Myocyte (in vitro differentiated cells): Measurements from ENCODE around the gene VCL. TPM values are rescaled to one million over a fixed set of nuclear protein-coding genes. Genes with fewer than 3 reads are reported as not detected.
"Not testable (repeated sequence)": the region's sequence is repeated elsewhere in the genome, so short reads cannot be mapped to it uniquely, and the experiment has no call there.

ENCODE experiments used
- DNase-seq: peaks from one replicate; pipeline ENCODE4 v3.0.0-alpha.2; 2012; ENCODE audit warnings: low read depth
- total RNA-seq: library from RNA; depleted of rRNA; stranded (reverse); fragments of >200 nt; gene quantifications from 2 replicates; pipeline ENCODE4 v1.2.3, GENCODE V29; 2014

Gene VCL
- total RNA-seq, 1 donor from 2014 or later = 240 TPM

GRCh38 chr10:74103560-74104258, 105.8 kb downstream of the VCL start:
- peak; percentile 19 for DNase-seq

- no peak for DNase-seq
Observed at GRCh38 chr10:74104480-74104879, 106.6 kb downstream of the VCL start.

GRCh38 chr10:74104996-74105395, 107.1 kb downstream of the VCL start:
- no peak for DNase-seq

GRCh38 chr10:74107391-74107790, 109.5 kb downstream of the VCL start:
- DNase-seq = no peak

DNA sequence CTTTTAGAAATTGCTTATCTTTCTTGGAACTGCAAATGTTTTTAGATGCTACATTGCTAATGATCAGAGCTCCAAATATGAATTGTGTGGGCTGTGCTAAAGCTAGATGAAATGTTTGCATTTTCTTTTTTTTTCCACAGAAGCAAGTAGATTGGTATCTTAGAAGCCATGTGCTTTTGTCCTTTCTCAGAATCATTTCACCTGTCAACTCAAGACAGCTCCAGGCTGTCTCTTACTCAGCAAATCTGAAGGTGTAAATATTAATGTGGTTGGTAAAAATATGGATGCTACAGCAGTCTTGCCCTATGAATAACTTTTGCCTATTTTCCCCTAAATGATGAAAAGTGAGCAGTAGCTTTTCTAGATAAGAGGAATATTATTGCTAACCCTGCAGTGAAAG, 111.5 kb downstream of the VCL start:
- no peak for DNase-seq

GRCh38 chr10:74110120-74110519, 112.2 kb downstream of the VCL start:
- no peak for DNase-seq

GRCh38 chr10:74111799-74112198, 113.9 kb downstream of the VCL start:
- DNase-seq = no peak

DNA sequence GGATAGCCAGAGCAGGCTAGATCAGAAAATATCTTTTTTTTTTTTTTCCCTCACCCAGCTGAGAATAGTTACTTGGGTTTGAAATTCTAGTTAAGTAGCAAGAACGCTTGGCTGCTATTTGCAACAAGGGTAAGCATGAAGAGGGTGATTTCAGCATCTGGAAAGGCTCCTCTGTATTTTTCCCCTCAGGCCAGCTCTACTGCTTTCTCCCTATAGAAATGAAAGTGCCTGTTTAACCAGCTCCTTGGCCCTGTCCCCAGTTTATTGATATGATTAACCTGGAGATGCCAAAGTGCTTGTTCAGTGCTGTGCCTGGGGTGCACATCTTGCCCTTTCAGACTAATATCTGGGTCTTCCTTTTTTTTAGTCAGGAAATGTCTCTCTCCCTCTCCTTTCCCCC, 115.6 kb downstream of the VCL start:
- DNase-seq = no peak

DNA sequence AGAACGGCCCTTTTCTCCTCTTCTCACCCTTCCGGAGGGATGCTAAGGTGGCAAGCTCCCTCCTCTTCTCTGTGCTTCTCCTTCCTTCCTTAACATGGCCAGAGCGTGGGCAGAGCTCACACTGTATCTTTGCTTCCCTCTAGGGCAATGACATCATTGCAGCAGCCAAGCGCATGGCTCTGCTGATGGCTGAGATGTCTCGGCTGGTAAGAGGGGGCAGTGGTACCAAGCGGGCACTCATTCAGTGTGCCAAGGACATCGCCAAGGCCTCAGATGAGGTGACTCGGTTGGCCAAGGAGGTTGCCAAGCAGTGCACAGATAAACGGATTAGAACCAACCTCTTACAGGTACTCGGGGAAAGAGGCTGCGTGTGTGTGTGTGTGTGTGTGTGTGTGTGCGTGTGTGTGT, 116.1 kb downstream of the VCL start:
- no peak for DNase-seq

DNA sequence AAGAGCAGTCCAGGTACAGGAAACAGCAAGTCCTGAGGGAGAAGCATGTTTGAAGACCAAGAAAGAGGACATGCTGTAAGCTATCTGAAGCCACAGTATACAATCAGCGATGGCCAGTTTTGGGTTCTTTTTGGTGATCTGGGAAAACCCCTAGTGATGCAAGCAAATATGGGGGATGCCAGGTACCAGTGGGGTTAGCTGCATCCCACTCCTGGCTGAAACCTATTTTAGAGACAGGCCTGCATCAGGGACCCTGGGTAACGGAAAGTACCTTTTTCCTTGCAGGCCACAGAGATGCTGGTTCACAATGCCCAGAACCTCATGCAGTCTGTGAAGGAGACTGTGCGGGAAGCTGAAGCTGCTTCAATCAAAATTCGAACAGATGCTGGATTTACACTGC, 119.8 kb downstream of the VCL start:
- no peak for DNase-seq

- DNase-seq = peak; percentile 28
Observed at GRCh38 chr10:74118804-74119203, 120.9 kb downstream of the VCL start.

DNA sequence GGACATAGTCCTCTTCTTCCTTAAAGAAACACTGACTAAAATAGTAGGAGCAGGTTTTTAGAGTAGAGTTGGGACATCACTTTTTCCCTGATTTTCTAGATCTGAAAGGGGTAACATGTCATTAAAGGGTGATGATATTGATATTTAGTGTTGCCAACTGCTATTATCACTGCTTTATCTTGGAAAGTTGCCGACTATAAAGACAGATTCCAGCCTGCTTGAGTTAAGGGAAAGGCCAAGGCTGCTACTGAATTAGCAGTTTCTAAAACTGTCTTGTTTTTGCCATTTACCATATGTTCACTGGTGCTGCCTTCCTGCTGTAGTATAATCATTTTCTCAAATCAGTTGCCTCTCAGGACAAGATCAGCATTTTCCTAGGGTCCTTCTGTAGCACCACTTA, 123.0 kb downstream of the VCL start:
- DNase-seq = no peak

DNA sequence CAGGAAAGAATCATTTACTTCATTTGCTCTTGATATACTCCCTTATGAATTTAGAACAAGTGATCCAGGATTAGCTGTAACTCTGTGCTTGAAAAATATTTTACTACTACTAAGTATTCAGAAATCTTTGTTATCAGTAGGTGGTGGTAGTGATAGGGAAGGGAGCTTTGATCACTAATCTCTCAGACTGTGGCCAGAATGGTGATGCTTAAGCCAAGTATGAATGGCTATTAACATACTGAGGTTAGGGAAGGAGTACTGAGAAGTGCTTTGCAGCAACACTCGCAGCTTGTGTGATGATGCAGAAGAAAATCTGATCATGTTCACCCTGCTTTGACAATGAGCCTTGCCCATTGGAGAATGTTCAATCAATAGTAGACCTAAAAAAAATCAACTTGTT, 123.5 kb downstream of the VCL start:
- no peak for DNase-seq

DNA sequence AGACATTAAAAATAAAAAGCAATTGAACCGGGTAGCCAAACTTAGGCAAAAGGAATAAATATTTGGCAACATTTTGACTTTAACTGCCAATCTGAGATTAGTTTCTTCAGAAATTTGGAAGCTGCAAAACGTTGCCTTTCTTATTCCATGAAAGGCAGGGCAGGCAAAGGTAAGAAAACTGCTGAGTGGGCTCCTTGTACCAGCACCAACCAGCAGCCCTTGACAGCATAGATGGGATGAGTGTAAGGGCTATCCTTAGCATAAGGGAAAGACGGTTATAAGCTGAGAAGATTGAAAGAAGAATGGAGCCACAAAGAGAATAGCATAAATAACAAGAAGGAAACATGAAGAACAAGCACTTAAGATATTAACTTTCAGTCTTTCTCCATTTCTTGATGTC, 124.1 kb downstream of the VCL start:
- no peak for DNase-seq

DNA sequence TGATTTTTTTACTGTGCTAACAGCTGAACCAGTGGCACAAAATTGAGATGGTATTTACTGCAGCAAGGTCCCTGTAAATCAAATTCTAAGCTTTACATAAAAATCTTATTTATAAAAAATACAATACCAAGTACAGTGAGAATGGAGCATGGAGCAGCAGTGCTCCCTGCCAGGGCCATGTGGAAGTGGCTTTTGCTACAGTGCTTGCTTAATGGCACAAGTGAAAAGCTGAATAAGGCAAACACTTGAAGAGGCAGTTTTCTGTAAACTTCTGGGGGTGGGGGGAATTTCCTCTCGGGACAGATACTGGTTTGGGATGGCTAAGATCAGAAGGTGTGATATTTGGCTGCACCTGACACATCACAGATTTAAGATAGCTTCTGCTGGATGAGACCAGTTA, 125.2 kb downstream of the VCL start:
- no peak for DNase-seq

- no peak for DNase-seq
Observed at GRCh38 chr10:74133923-74134820, 136.3 kb downstream of the VCL start.

DNA sequence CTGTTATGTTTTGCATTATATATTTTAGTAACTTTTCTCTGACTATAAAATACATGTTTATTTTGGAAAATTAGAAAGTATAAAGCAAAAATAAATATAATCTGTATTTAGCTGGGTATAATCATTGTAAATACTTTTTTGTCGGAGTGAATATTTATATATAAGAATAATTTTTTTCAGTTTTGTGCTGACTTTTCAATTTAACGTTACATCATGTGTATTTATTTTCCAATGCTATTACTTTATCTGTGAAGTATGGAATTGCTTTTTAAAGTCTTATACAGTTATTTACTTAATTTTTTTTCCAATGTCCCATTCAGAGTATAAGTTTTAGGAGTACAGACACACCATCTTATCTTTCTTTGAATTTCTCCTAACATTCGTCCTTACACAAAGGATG, 137.5 kb downstream of the VCL start:
- no peak for DNase-seq

- no peak for DNase-seq
Observed at GRCh38 chr10:74137992-74138391, 140.1 kb downstream of the VCL start.

GRCh38 chr10:74138596-74138995, 140.7 kb downstream of the VCL start:
- DNase-seq = not testable (repeated sequence)

DNA sequence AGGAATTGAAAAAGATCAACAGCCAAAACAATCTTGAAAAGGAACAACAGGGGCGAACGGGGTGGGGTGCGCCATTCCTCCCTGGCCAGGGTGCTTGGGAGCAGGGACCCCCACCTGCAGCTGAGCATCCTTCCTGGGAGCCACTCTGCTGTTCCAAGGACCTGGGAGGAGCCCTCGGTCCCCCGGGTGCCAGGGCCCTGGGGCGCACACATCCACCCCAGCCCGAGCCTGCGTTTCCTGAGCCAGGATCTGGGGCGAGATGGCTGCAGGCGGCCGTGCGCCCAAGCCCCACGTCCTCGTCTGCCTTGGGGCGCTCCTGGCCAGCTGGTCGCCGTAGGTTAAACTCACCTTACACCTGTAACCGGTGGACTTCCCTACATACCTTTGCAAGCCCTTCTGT, 142.1 kb downstream of the VCL start:
- DNase-seq = no peak

- DNase-seq = no peak
Observed at GRCh38 chr10:74140553-74140952, 142.6 kb downstream of the VCL start.

DNA sequence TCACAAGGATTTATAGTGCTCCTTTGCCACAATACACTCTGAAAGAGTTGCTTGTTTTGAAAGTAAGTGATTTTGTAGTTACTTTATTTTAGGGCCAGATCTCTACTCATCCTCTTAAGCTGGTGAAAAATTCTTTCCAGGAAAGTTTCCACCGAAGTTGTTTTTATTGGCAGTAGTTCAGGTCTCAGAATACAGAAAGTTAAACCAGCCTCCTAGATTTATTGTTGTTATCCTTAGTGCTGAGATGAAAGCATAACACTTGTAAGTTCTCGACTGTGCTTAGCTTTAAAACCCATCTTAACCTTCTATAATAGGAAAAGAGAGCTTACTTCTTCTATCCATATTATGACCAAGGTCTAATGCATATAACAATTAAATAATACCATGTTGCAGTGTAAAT, 147.2 kb downstream of the VCL start:
- DNase-seq = peak; percentile 78

DNA sequence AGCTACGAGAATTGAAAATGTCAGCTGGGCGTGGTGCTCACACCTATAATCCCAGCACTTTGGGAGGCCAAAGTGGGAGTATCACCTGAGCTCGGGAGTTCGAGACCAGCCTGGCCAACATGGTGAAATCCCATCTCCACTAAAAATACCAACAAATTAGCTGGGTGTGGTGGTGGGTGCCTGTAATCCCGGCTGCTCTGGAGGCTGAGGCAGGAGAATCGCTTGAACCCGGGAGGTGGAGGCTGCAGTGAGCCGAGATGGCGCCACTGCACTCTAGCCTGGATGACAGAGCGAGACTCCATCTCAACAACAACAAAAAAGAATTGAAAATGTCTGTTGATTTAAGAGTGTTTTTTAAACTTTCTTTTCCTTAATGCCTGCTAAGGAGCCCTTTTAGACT, 149.1 kb downstream of the VCL start:
- DNase-seq = not testable (repeated sequence)
